Neutrophil (primary cell): ENCODE results near the gene IL4I1.

Experiments used
- H3K27ac ChIP-seq: fragments of 200-600 bp; sonication (generic); 2 replicates; pipeline ENCODE4 v1.5.1; 2016; ENCODE audit warnings: mild to moderate bottlenecking, moderate library complexity
- H3K27me3 ChIP-seq: fragments of 200-600 bp; sonication (generic); 2 replicates; pipeline ENCODE4 v1.6.0; 2016; ENCODE audit warnings: mild to moderate bottlenecking
- H3K36me3 ChIP-seq: fragments of 200-600 bp; sonication (generic); 2 replicates; pipeline ENCODE4 v1.5.1; 2017
- H3K4me1 ChIP-seq, 2 experiments: fragments of 200-600 bp in 1 of 2; sonication (generic) in 1 of 2; 1 replicate in 1 of 2; 2 replicates in 1 of 2; pipeline versions ENCODE4 v1.5.1 to v1.6.1; 2013 to 2016; ENCODE audit warnings: low read depth in 1 of 2, low read length in 1 of 2, mild to moderate bottlenecking in 1 of 2, moderate library complexity in 1 of 2; ENCODE audit not compliant: control insufficient read depth in 1 of 2, insufficient read depth in 1 of 2
- H3K4me3 ChIP-seq, 2 experiments: fragments of 200-600 bp in 1 of 2; sonication (generic) in 1 of 2; 1 replicate in 1 of 2; 2 replicates in 1 of 2; pipeline ENCODE4 v1.5.1; 2013 to 2016; ENCODE audit warnings: low read depth in 1 of 2, low read length in 1 of 2, mild to moderate bottlenecking in 1 of 2, moderate library complexity in 1 of 2
- H3K9me3 ChIP-seq: fragments of 200-600 bp; sonication (generic); 2 replicates; pipeline ENCODE4 v1.5.1; 2016
- TF ChIP-seq, protein P1 (sequence below): fragments of 200-600 bp; sonication (generic); IDR thresholded peaks from 2 replicates; pipeline ENCODE4 v1.5.1; 2016; ENCODE audit warnings: antibody characterized with exemption

IL4I1 gene

DNA sequence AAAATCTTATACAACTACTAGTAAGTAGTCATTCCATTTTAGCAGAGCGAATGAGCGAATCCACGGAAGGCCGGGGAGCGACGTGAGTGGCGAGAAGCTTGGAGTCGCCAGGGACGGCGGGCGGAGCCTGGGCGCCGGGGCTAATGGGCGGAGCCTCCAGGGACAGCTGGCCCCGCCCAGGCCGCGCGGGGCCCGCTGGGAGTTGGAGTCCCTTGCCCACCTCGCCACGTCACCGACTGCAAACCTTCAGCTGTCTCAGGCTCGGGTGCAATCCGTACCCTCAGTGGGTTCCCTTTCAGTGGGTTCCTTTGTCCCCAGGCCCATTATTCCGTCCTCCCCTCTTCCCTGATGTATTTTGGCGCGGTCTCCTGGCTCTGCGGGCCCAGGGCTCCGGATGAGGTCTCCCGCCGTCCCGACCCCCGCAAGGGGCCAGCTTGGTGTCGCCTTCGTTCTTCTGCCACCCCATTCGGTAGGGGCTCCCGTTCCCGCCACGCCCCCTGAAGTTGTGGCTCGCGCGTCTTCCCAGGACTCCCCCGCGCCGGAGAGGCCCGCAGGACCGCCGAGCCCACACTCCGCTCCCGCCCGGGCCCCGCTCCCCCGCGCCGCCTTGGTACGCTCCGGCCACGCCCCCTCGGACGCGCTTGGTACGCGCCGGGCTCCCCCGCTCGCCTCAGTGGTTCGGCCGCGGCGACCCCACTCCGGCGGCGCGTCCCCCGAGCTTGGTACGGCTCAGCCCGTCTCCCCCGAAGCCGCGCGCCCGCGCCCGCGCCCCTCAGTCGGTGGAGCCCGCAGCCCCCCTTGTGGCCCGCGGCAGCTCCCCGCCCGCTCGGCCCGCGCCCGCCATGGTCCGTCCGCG lies 46.0 kb downstream of the IL4I1 start, which contains the start of gene PTOV1:
TSS of gene PTOV1 (plus strand) at position 673 of the 856 bp plus-strand sequence.
- peaks cover 20% of the 10 kb centered on the region for H3K27me3 ChIP-seq
- TF ChIP-seq, protein P1, sequence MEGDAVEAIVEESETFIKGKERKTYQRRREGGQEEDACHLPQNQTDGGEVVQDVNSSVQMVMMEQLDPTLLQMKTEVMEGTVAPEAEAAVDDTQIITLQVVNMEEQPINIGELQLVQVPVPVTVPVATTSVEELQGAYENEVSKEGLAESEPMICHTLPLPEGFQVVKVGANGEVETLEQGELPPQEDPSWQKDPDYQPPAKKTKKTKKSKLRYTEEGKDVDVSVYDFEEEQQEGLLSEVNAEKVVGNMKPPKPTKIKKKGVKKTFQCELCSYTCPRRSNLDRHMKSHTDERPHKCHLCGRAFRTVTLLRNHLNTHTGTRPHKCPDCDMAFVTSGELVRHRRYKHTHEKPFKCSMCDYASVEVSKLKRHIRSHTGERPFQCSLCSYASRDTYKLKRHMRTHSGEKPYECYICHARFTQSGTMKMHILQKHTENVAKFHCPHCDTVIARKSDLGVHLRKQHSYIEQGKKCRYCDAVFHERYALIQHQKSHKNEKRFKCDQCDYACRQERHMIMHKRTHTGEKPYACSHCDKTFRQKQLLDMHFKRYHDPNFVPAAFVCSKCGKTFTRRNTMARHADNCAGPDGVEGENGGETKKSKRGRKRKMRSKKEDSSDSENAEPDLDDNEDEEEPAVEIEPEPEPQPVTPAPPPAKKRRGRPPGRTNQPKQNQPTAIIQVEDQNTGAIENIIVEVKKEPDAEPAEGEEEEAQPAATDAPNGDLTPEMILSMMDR = no peak
- peak within 1 kb of the TSS; percentile 98 for H3K27ac ChIP-seq
- peaks cover 38 to 41% of the 10 kb centered on the region in 2 experiments for H3K4me1 ChIP-seq
- no peaks in the 10 kb centered on the region for H3K9me3 ChIP-seq
- H3K36me3 ChIP-seq = peaks cover 8% of the 10 kb centered on the region
- H3K4me3 ChIP-seq = peak within 1 kb of the TSS; percentile 99 to 100

DNA sequence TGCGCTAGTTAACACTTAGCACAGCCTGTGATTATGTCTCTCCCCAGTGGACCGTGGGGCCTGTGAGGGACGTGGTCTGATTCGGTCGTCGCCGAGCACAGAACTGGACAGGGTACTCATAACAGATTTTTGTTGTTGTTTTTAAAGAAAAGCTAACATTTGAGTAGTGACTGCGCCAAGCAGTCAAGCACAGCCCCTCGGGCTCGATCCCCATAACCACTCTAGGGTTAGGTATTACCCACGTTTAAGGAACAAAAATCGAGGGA lies 46.5 kb downstream of the IL4I1 start:
- Histone ChIP-seq H3K4me1 (peaks cover 42 to 43% of the 10 kb centered on the region in 2 experiments), H3K27ac (peak overlapping the region; percentile 98), H3K27me3 (peaks cover 20% of the 10 kb centered on the region), H3K36me3 (peaks cover 4% of the 10 kb centered on the region), H3K9me3 (no peaks in the 10 kb centered on the region), H3K4me3 (peak overlapping the region; percentile 99 to 100)
- TF ChIP-seq, protein P1 = no peak

DNA sequence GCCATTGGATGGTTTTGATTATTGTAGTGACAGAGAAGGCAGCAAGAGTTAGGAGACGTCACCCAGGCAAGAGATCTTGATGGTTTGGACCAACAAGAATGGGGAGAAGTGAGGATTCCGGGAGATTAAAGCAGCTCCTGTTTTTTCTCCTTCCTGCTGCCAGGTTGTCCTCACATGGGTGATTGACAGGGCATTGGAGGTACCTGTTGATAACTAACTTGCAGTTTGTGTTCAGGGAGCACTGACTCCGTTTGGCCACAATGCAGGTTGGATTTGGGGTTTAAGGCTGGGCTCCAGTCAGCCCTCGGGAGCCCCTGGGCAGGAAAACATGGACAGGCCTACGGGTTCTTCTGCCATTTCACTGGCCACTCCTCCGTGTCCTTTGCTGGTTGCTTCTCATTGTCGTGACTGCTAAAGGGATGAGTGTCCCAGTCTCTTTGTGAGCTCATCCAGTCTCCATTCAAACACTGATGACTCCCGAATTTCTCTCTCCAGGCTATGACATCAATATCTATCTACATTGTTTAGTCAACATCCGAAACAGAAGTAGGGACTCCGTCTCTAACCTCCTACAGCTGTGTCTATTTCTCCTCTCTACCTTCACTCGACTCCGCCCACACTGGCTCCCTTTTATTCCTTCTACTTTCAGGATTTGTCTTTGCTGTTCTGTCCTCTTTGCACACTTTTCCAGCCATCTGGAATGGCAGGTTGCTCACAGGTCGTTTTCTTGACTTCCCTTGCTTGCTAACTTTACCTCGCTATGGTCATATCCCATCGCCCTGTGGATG lies 47.1 kb downstream of the IL4I1 start:
- Histone ChIP-seq H3K36me3 (no peaks in the 10 kb centered on the region), H3K9me3 (no peaks in the 10 kb centered on the region), H3K4me3 (peak overlapping the region; percentile 99 to 100), H3K27me3 (peaks cover 20% of the 10 kb centered on the region), H3K4me1 (peaks cover 47 to 49% of the 10 kb centered on the region in 2 experiments), H3K27ac (peak overlapping the region; percentile 98)
- TF ChIP-seq, protein P1 = no peak

DNA sequence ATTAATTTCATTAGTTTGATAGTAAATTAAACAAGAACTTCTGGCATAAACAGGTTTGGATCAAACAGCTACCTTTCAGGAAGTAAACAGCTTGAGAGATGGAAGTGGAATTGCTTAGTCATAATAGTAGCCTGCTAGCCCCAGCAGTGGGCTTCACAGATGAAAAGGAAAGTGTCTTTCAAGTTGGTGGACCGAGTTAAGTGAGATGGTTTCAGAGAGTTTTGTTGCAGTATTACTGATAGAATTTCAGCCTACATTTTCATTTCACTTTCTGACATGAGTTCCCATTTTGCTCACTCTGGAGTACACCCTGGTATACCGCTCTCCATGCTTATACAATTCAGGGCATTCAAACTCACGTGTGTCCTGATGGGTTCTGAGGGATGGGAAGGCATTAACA lies 47.7 kb downstream of the IL4I1 start:
- H3K4me3 ChIP-seq = no peak overlapping the region
- TF ChIP-seq, protein P1 = no peak

DNA sequence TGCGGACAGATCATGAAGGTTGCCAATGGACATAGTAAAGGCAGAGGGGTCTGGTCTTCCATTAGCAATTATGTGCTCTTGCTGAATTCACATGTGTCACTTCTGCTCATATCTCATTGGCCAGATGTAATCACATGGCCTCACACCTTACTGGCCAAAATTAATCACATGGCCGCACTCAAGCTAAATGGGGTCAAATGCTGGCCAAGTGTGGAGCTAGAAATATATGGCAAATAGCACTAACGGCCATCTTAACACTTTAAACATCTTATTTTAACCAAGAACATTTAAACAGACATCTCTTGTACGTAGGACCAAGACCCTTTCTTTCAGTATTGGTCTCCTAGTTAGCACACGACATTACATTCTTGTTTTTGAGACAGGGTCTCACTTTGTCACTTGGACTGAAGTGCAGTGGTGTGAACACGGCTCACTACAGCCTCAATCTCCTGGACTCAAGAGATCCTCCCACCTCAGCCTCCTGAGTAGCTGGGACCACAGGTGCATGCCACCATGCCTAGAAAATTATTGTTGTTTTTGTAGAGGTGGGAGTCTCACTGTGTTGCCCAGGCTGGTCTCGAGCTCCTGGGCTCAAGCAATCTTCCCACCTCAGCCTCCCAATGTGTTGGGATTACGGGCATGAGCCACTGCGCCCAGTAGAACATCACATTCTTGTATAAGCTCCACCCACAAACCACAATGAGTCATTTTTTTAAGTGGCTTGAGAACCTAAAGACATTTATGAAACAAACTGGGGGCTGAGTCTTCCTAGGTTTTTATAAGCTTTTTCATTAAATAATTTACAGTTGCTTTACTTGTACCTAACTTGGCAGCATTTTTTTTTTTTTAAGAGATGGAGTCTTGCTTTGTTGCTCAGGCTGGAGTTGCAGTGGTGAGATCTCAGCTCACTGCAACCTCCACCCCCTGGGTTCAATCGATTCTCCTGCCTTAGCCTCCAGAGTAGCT lies 48.7 kb downstream of the IL4I1 start:
- Histone ChIP-seq H3K4me1 (peaks cover 55 to 57% of the 10 kb centered on the region in 2 experiments), H3K27me3 (peaks cover 17% of the 10 kb centered on the region)
- TF ChIP-seq, protein P1 = no peak

More for the DNA sequence above, 47.7 kb downstream of the IL4I1 start:
- Histone ChIP-seq H3K27me3 (peaks cover 20% of the 10 kb centered on the region), H3K27ac (peak overlapping the region; percentile 98), H3K9me3 (no peaks in the 10 kb centered on the region), H3K4me1 (peaks cover 54 to 56% of the 10 kb centered on the region in 2 experiments), H3K36me3 (no peaks in the 10 kb centered on the region)

More for the DNA sequence above, 48.7 kb downstream of the IL4I1 start:
- Histone ChIP-seq H3K27ac (peak overlapping the region; percentile 98), H3K4me3 (peak overlapping the region; percentile 13 to 33), H3K36me3 (no peaks in the 10 kb centered on the region), H3K9me3 (no peaks in the 10 kb centered on the region)
